ENCODE data around the gene FAM186B. TPM values are rescaled to one million over a fixed set of nuclear protein-coding genes. Genes with fewer than 3 reads are reported as not detected.

The FAM186B gene
- total RNA-seq, 4 donors from 2014 or later, result 0.21 to 0.77 (median 0.30) TPM; not detected in 1

DNA sequence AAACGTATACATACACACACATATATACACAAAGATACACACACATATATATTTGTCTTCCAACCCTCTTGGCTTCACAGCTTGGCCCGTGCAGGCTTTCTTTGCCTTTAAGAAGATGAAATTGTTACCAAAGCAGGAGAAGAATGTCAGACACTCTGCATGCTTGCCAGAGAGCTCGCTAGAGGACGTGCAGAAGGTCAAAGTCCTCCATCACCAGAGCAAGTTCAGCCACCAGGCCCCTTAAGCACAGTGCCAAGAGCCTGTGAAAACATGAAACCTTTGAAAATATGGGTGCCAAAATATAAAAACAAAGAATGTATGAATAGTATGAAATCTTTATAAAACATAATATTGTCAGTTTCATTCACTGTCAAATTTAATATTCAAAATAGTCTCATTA lies 22.6 kb downstream of the FAM186B start:
- no peak overlapping the region for H3K27ac ChIP-seq
- intact Hi-C loops (cut with DNase I; ENCODE audit: low total_unique reads), result no loop called here
- no peak overlapping the region for H3K4me3 ChIP-seq

GRCh38 chr12:49582201-49582600 lies 23.2 kb downstream of the FAM186B start:
- TF ChIP-seq POLR2A (IDR thresholded peaks at IDR 0.05) (no peak), CTCF (IDR thresholded peaks at IDR 0.05) (no peak)
- Histone ChIP-seq H3K4me3 (no peak overlapping the region), H3K36me3 (no peaks in the 10 kb centered on the region), H3K9me3 (no peaks in the 10 kb centered on the region), H3K4me1 (no peaks in the 10 kb centered on the region), H3K27me3 (no peaks in the 10 kb centered on the region), H3K27ac (no peak overlapping the region)
- intact Hi-C loops (cut with DNase I; ENCODE audit: low total_unique reads), result no loop called here
- no peak for DNase-seq

More for the DNA sequence above, 22.6 kb downstream of the FAM186B start:
- no peak for TF ChIP-seq CTCF (IDR thresholded peaks at IDR 0.05)
- TF ChIP-seq POLR2A (IDR thresholded peaks at IDR 0.05), result no peak
- Histone ChIP-seq H3K4me1 (no peaks in the 10 kb centered on the region), H3K36me3 (no peaks in the 10 kb centered on the region), H3K27me3 (no peaks in the 10 kb centered on the region), H3K9me3 (no peaks in the 10 kb centered on the region)
- no peak for DNase-seq

DNA sequence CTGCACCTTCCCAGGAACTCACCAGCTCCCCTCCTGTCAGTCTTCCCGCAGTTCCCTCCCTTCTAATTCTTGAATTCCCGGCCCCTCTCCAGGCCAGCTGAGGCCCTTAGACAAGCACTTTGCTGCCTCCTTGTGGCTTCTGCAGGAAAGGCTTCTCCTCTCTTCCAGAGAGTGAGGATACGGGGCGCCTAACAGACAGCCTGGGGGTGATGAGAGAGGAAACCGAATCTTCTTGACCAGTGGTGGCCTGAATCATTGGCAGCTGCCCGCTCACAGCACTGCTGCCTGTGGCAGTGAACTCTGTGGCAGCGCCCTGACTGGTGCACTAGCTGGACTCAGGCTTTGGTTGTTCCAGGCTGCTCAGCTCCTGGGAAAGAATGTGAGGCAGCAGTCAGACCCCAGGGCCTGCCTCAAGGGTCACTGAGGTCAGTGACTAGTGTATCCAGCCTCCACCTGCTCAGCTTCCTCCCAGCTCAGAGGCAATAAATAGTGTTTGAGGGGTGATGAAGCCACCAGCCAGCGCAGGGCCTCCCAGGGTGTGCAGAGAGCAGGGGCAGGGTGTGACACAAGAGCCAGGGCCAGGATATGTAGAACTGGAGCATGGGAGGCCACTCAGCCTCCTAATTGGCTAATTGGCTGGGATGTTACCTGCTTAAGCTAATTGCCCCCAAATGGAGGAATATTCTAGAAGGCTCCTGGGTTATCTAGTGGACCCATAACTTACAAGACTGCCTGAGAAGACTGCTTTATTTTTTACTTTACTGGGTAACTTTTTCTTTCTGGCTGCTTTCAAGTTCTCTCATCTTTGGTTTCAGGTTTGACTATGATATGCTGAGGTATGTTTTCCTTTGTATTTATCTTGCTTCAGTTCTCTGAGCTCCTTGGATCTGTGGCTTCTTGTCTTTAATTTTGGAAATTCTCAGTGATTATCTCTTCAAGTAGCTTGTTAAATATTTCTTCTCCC lies 24.6 kb downstream of the FAM186B start:
- intact Hi-C loops (cut with DNase I; ENCODE audit: low total_unique reads), result no loop called here
- TF ChIP-seq POLR2A (IDR thresholded peaks at IDR 0.05) (peak in 1 of 2 donors; percentile 18), CTCF (IDR thresholded peaks at IDR 0.05) (peak; percentile 55 to 73 (median 68))
- Histone ChIP-seq H3K36me3 (no peaks in the 10 kb centered on the region), H3K4me1 (no peaks in the 10 kb centered on the region), H3K9me3 (no peaks in the 10 kb centered on the region), H3K27me3 (no peaks in the 10 kb centered on the region), H3K4me3 (no peak overlapping the region), H3K27ac (no peak overlapping the region)
- DNase-seq, result peak; percentile 55 to 64

GRCh38 chr12:49578471-49579112 lies 26.8 kb downstream of the FAM186B start:
- TF ChIP-seq CTCF (IDR thresholded peaks at IDR 0.05), result no peak
- TF ChIP-seq POLR2A (IDR thresholded peaks at IDR 0.05), result no peak
- Histone ChIP-seq H3K36me3 (no peaks in the 10 kb centered on the region), H3K4me1 (no peaks in the 10 kb centered on the region), H3K9me3 (no peaks in the 10 kb centered on the region), H3K4me3 (no peak overlapping the region), H3K27me3 (no peaks in the 10 kb centered on the region), H3K27ac (no peak overlapping the region)
- DNase-seq, result no peak
- intact Hi-C loops (cut with DNase I; ENCODE audit: low total_unique reads), result no loop called here
